NB4 (cell line): ENCODE data around the gene C20orf204.

Source experiments
- CTCF ChIP-seq: IDR thresholded peaks from one replicate; pipeline ENCODE4 v1.5.1; 2012; ENCODE audit warnings: low read depth, low read length
- MAX ChIP-seq: IDR thresholded peaks from 2 replicates; pipeline ENCODE4 v1.6.1; 2011; ENCODE audit warnings: low read depth, low read length
- MYC ChIP-seq: IDR thresholded peaks from 2 replicates; pipeline ENCODE4 v1.6.1; 2011; ENCODE audit warnings: low read depth, low read length
- POLR2A ChIP-seq: IDR thresholded peaks from 2 replicates; pipeline ENCODE4 v1.6.1; 2011; ENCODE audit warnings: mild to moderate bottlenecking; ENCODE audit not compliant: insufficient read length; ENCODE audit errors: extremely low read depth

- peak; percentile 62 for TF ChIP-seq CTCF
- TF ChIP-seq POLR2A = peak; percentile 31
- peak; percentile 59; the same call in 1 of the 2 replicates for TF ChIP-seq MYC
- TF ChIP-seq MAX = peak; percentile 79
These were observed 2.7 kb downstream of the C20orf204 start for GRCh38 chr20:64038565-64039292.
